ENCODE data around the gene CMSS1. TPM values are rescaled to one million over a fixed set of nuclear protein-coding genes. Genes with fewer than 3 reads are reported as not detected.

The CMSS1 gene
- total RNA-seq, 1 donor from 2014 or later: 28.4 TPM

DNA sequence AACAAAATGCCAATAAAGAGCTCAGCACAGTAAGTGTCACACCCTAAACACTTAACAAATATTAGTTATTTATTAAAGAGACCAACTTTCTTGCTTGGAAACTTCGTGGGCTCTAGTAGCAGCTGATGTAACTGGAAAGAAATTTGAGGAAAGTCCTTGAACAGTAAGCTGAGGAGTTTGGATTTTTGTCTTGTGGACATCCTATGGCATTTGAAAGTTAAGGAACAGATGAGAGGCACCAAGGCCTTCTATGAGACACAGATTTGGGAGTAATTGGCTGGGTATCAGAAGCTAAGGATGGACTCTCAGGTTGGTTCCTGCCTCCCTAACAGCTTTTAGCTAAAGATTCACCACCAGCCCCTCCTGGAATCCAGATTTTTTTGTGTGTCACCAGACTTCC lies 356.3 kb downstream of the CMSS1 start:
- no peak overlapping the region for H3K4me3 ChIP-seq (ENCODE audit: low read depth, low read length)
- no peak for DNase-seq (ENCODE audit: low read depth)
- TF ChIP-seq, protein P1, sequence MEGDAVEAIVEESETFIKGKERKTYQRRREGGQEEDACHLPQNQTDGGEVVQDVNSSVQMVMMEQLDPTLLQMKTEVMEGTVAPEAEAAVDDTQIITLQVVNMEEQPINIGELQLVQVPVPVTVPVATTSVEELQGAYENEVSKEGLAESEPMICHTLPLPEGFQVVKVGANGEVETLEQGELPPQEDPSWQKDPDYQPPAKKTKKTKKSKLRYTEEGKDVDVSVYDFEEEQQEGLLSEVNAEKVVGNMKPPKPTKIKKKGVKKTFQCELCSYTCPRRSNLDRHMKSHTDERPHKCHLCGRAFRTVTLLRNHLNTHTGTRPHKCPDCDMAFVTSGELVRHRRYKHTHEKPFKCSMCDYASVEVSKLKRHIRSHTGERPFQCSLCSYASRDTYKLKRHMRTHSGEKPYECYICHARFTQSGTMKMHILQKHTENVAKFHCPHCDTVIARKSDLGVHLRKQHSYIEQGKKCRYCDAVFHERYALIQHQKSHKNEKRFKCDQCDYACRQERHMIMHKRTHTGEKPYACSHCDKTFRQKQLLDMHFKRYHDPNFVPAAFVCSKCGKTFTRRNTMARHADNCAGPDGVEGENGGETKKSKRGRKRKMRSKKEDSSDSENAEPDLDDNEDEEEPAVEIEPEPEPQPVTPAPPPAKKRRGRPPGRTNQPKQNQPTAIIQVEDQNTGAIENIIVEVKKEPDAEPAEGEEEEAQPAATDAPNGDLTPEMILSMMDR (conservative IDR thresholded peaks at IDR 0.05; ENCODE audit: low read depth, low read length): no peak

DNA sequence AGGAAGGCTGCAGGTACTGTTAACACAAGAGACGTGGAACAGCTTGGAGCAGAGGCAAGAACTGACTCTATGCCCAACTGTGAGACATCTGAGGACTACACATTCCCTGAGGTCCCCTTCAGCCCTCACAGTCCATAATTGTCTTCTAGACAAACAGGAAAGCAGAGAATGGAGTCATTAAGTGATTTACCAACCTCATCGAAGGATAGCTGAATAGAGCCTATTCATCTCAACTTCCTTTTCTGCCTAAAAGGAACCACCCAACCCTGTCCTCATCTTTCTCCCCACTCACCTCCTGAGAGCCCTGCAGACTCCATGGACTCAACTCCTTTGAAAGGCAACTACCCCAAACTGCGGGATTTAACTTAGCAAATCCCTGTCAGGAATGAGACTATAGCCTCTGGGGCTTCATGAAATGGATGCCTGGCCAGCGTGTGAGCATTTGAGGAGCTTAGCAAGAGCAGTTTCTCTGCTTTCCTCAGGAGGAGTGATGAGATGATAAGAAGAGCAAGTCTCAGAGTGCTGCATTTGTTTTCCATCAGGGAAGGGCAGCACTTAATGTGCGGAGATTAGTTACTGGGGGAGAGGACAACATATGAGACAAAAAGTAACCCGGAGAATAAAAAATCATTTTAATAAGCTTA lies 358.1 kb downstream of the CMSS1 start:
- no peak overlapping the region for H3K4me3 ChIP-seq (ENCODE audit: low read depth, low read length)
- TF ChIP-seq, protein P1 (conservative IDR thresholded peaks at IDR 0.05; ENCODE audit: low read depth, low read length): no peak

DNA sequence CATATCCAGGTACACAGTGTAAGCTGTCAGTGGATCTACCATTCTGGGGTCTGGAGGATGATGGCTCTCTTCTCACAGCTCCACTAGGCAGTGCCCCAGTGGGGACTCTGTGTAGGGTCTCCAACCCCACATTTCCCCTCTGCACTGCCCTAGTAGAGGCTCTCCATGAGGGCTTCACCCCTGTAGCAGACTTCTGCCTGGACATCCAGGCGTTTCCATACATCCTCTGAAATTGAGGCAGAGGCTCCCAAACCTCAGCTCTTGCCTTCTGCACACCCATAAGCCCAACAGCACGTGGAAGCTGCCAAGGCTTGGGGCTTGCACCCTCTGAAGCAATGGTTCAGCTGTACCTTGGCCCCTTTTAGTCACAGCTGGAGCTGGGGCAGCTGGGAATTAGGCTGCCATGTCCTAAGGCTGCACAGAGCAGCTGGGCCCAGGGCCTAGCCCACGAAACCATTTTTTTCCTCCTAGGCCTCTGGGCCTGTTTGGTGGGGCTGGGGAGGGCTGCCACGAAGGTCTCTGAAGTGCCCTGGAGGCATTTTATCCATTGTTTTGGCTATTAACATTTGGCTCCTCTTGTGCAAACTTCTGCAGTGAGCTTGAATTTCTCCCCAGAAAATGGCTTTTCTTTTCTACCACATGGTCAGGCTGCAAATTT lies 362.2 kb downstream of the CMSS1 start:
- DNase-seq (ENCODE audit: low read depth): no peak
- TF ChIP-seq, protein P1 (conservative IDR thresholded peaks at IDR 0.05; ENCODE audit: low read depth, low read length): no peak
- H3K4me3 ChIP-seq (ENCODE audit: low read depth, low read length): no peak overlapping the region

More for the DNA sequence above, 358.1 kb downstream of the CMSS1 start:
- no peak for DNase-seq (ENCODE audit: low read depth)

DNA sequence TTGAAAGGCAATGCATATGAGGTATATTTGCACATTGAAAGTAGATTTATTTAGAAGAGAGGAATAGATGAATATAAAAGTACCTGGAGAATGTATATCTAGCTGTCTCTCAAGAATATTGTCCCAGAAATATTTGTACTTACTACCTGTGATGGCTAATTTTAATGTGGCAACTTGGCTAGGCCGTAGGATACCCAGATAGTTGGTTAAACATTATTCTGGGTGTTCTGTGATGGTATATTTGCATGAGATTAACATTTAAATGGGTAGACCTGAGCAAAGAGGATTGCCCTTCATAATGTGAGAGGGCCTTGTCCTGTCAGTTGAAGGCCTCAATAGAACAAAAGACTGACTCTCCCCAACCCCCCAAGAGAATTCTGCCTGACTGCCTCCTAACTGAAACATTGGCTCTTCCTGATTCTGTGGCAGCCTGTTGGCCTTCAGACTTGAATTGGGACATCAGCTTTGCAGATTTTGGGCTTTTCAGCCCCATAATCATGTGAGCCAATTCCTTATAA lies 366.0 kb downstream of the CMSS1 start:
- TF ChIP-seq, protein P1 (conservative IDR thresholded peaks at IDR 0.05; ENCODE audit: low read depth, low read length): no peak
- H3K4me3 ChIP-seq (ENCODE audit: low read depth, low read length): no peak overlapping the region
- DNase-seq (ENCODE audit: low read depth): no peak

DNA sequence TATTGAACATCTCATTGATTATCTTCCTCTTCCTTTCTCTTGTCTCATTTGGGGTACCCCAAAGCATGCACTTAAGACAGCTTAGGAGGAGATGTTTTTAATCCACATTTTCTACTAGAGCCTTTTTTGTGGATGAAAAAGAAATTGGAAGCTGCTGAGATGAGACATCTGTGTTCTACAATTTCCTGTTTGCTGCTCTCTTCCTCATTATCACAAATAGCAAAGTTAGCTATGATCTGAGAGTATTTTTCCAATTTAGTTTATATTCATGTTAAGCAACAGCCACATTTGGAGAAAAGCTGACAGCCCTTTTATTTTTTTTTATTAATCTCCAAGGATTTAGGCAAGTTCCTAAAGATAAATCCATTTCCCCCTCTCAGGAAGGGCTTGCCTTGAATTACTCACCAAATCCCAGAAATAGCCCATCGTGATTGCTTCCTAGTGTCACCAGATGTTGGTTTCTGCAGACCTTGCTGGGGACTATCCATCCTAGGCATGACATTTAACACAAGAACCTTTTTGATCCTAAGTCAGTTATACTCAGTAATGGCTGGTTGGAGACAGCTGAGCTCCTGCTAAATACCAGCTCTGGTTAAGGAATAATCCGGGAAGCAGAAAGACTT lies 367.4 kb downstream of the CMSS1 start:
- no peak overlapping the region for H3K4me3 ChIP-seq (ENCODE audit: low read depth, low read length)
- DNase-seq (ENCODE audit: low read depth): no peak
- TF ChIP-seq, protein P1 (conservative IDR thresholded peaks at IDR 0.05; ENCODE audit: low read depth, low read length): no peak

DNA sequence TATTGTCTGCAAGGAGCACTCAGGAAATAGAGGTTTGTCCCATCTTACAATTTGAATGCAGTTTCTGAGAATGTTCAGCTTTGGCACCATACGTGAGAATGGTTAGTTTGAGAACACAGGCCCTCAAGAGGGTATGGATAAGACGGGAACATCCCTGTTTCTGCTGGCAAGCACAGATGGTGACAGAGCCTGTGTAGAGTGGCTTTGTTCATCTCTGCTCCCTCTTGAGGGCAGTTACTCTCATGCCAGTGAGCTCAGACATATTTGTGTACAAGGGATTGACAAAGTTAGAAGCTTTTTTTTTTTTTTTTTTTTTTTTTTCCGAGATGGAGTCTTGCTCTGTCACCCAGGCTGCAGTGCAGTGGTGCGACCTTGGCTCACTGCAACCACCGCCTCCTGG lies 368.2 kb downstream of the CMSS1 start:
- no peak for DNase-seq (ENCODE audit: low read depth)
- no peak overlapping the region for H3K4me3 ChIP-seq (ENCODE audit: low read depth, low read length)
- TF ChIP-seq, protein P1 (conservative IDR thresholded peaks at IDR 0.05; ENCODE audit: low read depth, low read length): no peak

All from epithelial cell of proximal tubule (primary cell).